DOHH2 (cell line): ENCODE measurements around the gene ITGA1.

Experiments used
- H3F3A ChIP-seq: fragments of 200-600 bp; sonication (generic), shearing (Covaris generic); 2 replicates; pipeline ENCODE4 v1.6.0; 2016; ENCODE audit warnings: antibody characterized with exemption, mild to moderate bottlenecking; ENCODE audit not compliant: control insufficient read depth, insufficient read depth
- H3K27ac ChIP-seq: fragments of 200-600 bp; sonication (generic); 2 replicates; pipeline ENCODE4 v1.5.1; 2014; ENCODE audit warnings: low read depth, mild to moderate bottlenecking, low read length, moderate library complexity
- H3K27me3 ChIP-seq: fragments of 200-600 bp; sonication (generic); 2 replicates; pipeline ENCODE4 v1.6.1; 2014; ENCODE audit warnings: mild to moderate bottlenecking, low read length, mixed read lengths; ENCODE audit not compliant: control insufficient read depth
- H3K36me3 ChIP-seq: fragments of 200-600 bp; sonication (generic); 2 replicates; pipeline ENCODE4 v1.6.1; 2014; ENCODE audit warnings: mild to moderate bottlenecking, low read length, moderate library complexity, mixed read lengths; ENCODE audit not compliant: control insufficient read depth
- H3K4me1 ChIP-seq: fragments of 200-600 bp; sonication (generic); 2 replicates; pipeline ENCODE4 v1.6.1; 2014; ENCODE audit warnings: mild to moderate bottlenecking, low read length, mixed read lengths; ENCODE audit not compliant: control insufficient read depth
- H3K4me2 ChIP-seq: fragments of 200-600 bp; sonication (generic); 2 replicates; pipeline ENCODE4 v1.6.0; 2014; ENCODE audit warnings: mild to moderate bottlenecking, low read length, moderate library complexity
- H3K4me3 ChIP-seq: fragments of 200-600 bp; sonication (generic); 2 replicates; pipeline ENCODE4 v1.5.1; 2014; ENCODE audit warnings: mild to moderate bottlenecking, low read length, mixed read lengths
- H3K79me2 ChIP-seq: fragments of 200-600 bp; sonication (generic); 2 replicates; pipeline ENCODE4 v1.6.1; 2014; ENCODE audit warnings: mild to moderate bottlenecking, low read length, mixed read lengths; ENCODE audit not compliant: control insufficient read depth
- H3K9me2 ChIP-seq: fragments of 200-600 bp; sonication (generic); replicated peaks from 2 replicates; pipeline ENCODE4 v1.6.1; 2014; ENCODE audit warnings: mild to moderate bottlenecking, low read length, mixed read lengths; ENCODE audit not compliant: control insufficient read depth
- H3K9me3 ChIP-seq: fragments of 200-600 bp; sonication (generic); 2 replicates; pipeline ENCODE4 v1.6.1; 2014; ENCODE audit warnings: antibody characterized with exemption, low read length, mixed read lengths; ENCODE audit not compliant: control insufficient read depth, insufficient read depth
- H4K20me1 ChIP-seq: fragments of 200-600 bp; sonication (generic); 2 replicates; pipeline ENCODE4 v1.6.0; 2014; ENCODE audit warnings: low read depth, mild to moderate bottlenecking, antibody characterized with exemption, low read length, moderate library complexity; ENCODE audit not compliant: control insufficient read depth, insufficient read depth
- CTCF ChIP-seq: fragments of 200-600 bp; sonication (generic); IDR thresholded peaks from one replicate; pipeline ENCODE4 v1.5.1; 2014; ENCODE audit warnings: antibody characterized with exemption, mild to moderate bottlenecking, low read depth, low read length; ENCODE audit not compliant: poor library complexity, severe bottlenecking
- EZH2phosphoT487 ChIP-seq: fragments of 200-600 bp; sonication (generic); IDR thresholded peaks from 2 replicates; pipeline ENCODE4 v1.6.1; 2017; ENCODE audit warnings: borderline replicate concordance, mild to moderate bottlenecking, antibody characterized with exemption, low read length, moderate library complexity, mixed read lengths

The ITGA1 gene

GRCh38 chr5:52796516-52797103 is 8.9 kb downstream of the ITGA1 start:
- H3K27me3 ChIP-seq: no peaks in the 10 kb centered on the region
- H3K4me1 ChIP-seq: peaks cover 25% of the 10 kb centered on the region
- H3K79me2 ChIP-seq: peaks cover 28% of the 10 kb centered on the region
- H3K9me3 ChIP-seq: no peaks in the 10 kb centered on the region
- no peak overlapping the region for H3K27ac ChIP-seq
- TF ChIP-seq CTCF (no peak), EZH2phosphoT487 (no peak)
- H3K36me3 ChIP-seq: peaks cover 14% of the 10 kb centered on the region
- H3K4me2 ChIP-seq: no peak overlapping the region
- H3K9me2 ChIP-seq: no peaks in the 10 kb centered on the region
- H3F3A ChIP-seq: no peaks in the 10 kb centered on the region
- no peak overlapping the region for H3K4me3 ChIP-seq
- H4K20me1 ChIP-seq: 0 out of 2 replicates have a peak, but pooled peaks cover 3% of the 10 kb centered on the region

- Histone ChIP-seq H3F3A (no peaks in the 10 kb centered on the region), H3K4me1 (peaks cover 38% of the 10 kb centered on the region), H3K4me2 (peak overlapping the region; percentile 90), H3K27ac (no peak overlapping the region), H4K20me1 (0 out of 2 replicates have a peak, but pooled peaks cover 5% of the 10 kb centered on the region), H3K9me2 (no peaks in the 10 kb centered on the region), H3K4me3 (peak overlapping the region; percentile 88), H3K79me2 (peaks cover 48% of the 10 kb centered on the region), H3K27me3 (no peaks in the 10 kb centered on the region), H3K36me3 (peaks cover 30% of the 10 kb centered on the region), H3K9me3 (no peaks in the 10 kb centered on the region)
- TF ChIP-seq EZH2phosphoT487 (no peak), CTCF (no peak)
These were observed 11.2 kb downstream of the ITGA1 start for GRCh38 chr5:52798938-52799337.

- H4K20me1 ChIP-seq: 0 out of 2 replicates have a peak, but pooled peaks cover 5% of the 10 kb centered on the region
- H3K4me1 ChIP-seq: peaks cover 38% of the 10 kb centered on the region
- peaks cover 35% of the 10 kb centered on the region for H3K36me3 ChIP-seq
- no peaks in the 10 kb centered on the region for H3K9me2 ChIP-seq
- no peaks in the 10 kb centered on the region for H3K9me3 ChIP-seq
- H3K27ac ChIP-seq: peak overlapping the region; percentile 78
- peak overlapping the region; percentile 88 for H3K4me3 ChIP-seq
- H3F3A ChIP-seq: no peaks in the 10 kb centered on the region
- H3K79me2 ChIP-seq: peaks cover 53% of the 10 kb centered on the region
- peak overlapping the region; percentile 90 for H3K4me2 ChIP-seq
- TF ChIP-seq CTCF (no peak), EZH2phosphoT487 (no peak)
- H3K27me3 ChIP-seq: no peaks in the 10 kb centered on the region
These were observed 11.8 kb downstream of the ITGA1 start for GRCh38 chr5:52799358-52799982.
